Measurements from ENCODE around the gene NR2E3.

Gene NR2E3

GRCh38 chr15:71810256-71811035, at the start of gene NR2E3:
NR2E3 (plus strand) TSS chr15:71810554; CDS start chr15:71810744, 190 bp downstream.
- DNase-seq = no peak

- DNase-seq = no peak
Measured at GRCh38 chr15:71760852-71761251, 49.5 kb upstream of the NR2E3 start.

DNA sequence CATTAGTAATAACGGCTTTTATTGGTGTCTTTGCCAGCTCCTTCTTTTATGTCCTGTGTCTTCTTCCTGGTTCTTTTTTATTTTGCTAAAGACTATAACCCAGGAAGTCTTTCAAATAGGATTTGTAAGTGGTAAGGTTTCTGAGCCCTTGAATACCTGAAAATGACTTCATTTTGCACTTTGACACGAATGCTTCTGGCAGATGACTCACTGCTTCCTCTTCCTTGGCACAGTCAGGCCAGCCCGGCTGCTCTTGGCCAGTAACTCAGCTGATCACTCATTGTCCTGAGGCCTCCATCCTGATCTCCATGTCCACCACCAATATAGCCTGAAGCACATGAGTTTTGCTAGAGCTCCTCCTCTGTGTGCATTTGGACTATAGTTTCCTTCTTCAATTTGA, 48.7 kb upstream of the NR2E3 start:
- DNase-seq = peak; percentile 35

- no peak for DNase-seq
Measured at GRCh38 chr15:71768184-71768583, 42.2 kb upstream of the NR2E3 start.

- no peak for DNase-seq
Measured at GRCh38 chr15:71773206-71773859, 37.0 kb upstream of the NR2E3 start.

DNA sequence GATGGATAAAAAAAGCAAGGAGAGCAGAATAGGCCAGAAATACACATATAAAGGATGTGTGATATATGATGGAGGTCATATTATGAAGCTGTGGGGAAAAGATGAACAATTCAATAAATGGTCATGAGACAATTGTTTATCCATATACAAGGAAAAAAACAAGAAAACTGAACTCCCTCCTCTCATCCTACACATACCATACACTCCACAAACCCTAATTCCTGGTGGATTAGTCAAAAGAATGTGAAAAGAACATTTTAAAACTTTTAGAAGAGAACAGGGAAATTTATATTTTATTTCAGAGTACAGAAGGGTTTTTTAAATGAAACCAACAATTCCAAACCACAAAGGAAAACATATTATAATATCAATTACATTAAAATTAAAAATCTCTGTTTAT, 34.5 kb upstream of the NR2E3 start:
- DNase-seq = no peak

DNA sequence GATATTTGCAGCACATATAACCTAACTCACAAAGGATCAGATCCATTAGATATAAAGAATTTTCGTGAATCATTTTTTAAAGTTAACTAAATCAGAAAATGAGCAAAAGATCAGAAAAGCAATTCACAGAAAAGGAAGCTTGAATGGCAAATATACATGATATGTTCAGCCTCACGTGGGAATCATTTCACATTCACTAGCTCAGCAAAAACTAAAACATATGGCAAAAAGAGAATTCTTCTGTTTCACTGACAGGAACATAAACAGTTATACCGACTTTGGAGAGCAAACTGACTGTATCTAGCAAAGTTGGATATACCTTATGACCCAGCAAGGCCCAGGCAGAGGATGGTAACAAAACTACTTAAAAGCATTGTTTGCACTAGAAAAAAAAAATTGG, 34.0 kb upstream of the NR2E3 start:
- no peak for DNase-seq

DNA sequence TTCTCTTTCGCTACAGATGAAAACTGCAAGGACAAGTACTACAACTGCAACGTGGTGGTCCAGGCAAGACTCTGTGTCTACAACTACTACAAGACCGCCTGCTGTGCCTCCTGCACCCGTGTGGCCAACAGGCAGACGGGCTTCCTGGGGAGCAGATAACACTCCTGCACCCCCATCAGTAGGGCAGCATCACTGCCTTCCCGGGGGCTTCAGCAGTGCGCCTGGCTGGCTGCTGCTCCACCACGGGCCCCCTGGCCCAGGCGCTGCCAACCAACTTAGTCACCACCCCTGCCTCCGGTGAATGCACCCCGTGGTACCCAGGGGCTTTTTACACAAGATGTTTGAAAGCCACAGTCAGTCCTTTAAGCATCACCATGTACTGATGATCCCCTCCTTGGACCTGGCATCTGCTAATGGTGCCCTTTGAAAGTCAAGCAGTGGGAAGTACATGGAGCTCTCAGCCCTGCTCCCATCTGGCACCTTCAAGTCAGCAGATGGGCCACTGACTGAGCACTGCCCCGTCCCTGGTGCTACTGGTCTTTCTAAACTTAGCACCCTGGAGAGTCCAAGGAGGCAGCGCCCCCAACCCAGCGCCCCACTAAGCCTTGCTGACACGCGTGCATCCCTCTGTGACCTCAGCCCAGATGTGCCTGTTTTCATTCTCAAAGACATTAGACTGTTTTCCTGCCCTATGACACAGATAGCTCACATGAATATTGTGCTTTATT, 33.0 kb upstream of the NR2E3 start:
- DNase-seq = no peak

DNA sequence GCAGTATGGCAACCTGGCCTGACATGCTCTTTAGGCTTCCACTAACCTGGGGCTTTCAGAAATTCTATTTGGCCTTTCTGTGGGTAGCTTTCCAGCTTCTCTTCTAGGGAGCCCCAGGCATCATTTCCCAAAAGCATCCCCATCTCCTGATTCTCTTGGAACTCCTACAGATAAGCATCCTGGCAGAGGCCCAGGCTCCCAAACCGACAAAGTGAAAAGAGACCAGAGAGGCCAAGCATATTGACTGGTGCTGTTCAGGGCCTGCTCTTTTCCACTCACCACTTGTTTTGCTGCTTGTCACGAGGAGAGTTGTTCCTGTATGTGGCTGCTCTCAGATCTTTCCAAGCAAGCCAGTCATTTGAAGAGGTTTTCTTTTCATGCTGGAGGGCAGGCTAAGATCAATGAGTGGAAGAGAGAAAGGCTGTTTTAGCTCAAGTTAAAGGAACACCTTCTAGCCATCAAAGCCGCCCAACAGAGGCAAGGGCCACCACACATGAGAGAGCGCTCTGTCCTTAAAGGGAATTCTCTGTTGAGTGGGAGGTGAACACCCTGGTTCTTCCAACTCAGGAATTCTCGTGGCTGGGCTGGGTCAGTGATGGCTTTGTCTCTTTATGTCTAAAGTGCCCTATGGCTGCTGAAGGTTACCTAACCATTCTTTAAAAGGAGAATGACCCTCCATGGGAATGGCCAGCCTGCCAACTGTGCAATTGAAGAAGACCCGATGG, 31.1 kb upstream of the NR2E3 start:
- DNase-seq = no peak

DNA sequence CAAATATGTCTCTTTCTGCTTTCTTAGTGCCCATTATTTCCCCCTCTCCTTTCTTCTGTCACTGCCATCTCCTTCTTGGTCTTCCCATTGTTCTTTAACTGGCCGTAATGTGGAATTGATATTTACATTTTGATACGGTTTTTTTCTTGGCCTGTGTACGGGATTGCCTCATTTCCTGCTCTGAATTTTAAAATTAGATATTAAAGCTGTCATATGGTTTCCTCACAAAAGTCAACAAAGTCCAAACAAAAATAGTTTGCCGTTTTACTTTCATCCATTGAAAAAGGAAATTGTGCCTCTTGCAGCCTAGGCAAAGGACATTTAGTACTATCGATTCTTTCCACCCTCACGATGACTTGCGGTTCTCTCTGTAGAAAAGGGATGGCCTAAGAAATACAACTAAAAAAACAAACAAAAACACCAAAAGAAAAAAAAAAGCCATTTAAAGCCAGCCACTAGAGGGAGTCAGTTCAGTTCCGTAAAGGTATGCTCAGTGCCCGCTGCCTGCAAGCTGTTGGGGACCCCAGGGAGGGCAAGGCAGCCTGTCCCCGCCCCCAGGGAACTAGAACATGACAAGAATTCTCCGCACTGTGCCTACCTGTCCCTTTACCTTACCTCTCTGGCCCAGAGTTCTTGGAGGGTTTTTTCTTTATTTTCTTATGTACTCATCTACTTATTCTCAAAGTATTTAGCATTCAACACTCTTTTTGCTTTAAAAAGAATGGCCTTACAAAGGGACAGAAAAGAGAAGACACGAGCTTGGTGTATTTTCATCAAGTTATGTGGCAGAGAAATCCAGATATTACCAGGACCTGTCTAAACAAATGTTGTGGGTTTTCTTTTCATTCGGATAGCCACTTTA, 30.0 kb upstream of the NR2E3 start:
- peak; percentile 39 for DNase-seq

DNA sequence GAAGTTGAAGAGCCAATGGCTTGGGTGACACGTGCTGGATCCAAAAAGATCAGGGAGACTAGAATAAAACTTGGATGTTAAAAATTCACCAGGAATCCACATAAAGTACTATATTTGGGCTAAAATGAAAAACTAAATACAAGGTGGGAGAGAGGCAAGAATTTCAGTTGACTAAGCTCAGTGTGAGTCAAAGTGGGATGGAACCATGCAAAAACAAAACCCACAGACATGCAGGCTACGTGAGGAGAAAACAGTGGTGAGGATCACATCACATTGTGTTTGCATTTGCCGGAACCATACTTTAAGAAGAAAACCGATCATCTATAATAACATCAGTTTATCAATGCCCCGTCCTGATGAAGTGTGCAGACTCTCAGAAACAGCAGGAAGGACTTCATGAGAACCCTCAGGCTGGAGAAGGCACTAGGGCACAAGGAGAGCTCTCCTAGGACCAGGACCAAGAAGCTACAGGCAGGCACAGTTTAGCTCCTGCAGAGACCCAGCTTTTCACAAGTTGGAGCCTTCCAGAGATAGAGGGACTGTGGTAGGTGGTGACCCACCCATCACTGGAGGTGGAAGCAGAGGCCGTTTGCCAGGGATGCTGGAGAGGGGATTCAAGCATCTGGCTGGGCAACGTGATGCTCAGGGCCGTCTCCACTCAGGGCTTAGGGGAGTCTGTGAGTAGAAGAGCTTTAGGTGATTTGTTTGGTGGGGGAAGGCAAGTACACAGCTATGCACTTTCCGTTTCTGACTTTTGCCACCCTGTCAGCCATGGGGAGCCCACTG, 29.0 kb upstream of the NR2E3 start:
- no peak for DNase-seq

- DNase-seq = no peak
Measured at GRCh38 chr15:71781965-71782265, 28.4 kb upstream of the NR2E3 start.

DNA sequence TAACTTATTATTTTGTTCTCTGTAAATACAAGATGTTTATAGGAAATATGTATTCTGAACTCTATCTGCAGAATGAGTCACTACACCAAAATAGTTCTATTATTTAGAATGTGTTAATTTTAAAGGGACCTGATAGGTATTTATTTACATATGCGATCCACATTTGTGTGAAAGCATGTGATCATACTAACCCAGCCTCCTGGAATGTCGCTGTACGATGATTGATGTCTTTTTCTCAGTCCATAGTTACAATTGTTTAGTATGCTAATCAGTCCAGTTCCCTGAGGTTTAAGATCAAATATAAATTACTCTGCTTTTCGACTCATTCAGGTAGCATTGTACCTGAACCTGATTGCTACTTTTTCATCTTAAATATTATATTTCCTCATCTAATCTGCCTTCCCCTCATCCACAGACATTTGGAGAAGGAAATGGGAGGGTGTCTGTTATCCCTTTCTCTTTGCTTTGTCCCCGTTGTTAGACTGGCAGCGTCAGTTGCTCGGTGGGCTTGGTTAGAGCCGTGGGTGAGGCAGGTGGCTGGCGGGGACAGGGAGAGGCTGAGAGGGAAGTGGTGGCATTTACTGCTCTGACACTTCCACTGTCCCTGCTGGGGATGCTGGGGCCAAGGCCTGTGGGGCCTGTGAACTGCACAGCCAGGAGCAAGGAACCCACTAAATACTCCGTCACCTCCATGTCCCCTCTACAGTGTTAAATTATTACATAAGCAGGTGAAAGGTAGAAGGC, 27.8 kb upstream of the NR2E3 start:
- no peak for DNase-seq

- no peak for DNase-seq
Measured at GRCh38 chr15:71784719-71785118, 25.6 kb upstream of the NR2E3 start.

DNA sequence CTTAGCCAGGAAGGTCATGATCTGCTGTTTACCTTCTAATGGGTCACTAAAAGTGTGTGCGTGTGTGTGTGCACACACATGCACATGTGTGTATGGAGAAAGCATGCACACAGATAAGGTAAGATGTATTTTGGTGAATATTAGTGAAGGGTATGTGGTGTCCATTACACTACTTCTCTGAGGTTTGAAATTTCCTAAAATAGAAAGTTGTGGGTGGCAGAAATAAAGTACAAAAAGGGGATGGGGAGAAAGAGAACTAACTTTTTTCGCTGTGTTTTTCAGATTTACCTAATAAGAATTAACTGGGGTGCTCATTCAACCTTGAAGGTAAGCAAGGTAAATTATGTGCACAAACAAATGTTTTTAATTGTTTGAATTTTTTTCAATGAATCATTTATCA, 24.4 kb upstream of the NR2E3 start:
- no peak for DNase-seq

DNA sequence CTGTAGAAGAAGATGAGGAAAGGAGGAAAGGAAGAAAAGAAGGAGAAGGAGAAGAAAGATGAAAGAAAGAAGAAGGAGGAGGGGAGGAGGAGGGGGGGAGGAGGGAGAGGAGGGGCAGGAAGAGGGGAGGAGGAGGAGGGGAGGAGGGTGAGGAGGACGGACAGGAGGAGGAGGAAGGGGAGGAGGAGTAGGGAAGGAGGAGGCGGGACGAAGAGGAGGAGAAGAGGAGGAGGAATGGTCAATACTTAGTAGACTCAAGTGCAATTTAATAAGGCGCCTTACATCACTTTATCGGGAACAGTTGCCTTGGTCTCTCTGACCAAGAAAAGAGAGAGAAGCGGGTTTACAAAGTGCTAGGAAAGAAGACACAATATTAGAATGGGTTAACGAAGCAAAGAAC, 23.7 kb upstream of the NR2E3 start:
- no peak for DNase-seq

DNA sequence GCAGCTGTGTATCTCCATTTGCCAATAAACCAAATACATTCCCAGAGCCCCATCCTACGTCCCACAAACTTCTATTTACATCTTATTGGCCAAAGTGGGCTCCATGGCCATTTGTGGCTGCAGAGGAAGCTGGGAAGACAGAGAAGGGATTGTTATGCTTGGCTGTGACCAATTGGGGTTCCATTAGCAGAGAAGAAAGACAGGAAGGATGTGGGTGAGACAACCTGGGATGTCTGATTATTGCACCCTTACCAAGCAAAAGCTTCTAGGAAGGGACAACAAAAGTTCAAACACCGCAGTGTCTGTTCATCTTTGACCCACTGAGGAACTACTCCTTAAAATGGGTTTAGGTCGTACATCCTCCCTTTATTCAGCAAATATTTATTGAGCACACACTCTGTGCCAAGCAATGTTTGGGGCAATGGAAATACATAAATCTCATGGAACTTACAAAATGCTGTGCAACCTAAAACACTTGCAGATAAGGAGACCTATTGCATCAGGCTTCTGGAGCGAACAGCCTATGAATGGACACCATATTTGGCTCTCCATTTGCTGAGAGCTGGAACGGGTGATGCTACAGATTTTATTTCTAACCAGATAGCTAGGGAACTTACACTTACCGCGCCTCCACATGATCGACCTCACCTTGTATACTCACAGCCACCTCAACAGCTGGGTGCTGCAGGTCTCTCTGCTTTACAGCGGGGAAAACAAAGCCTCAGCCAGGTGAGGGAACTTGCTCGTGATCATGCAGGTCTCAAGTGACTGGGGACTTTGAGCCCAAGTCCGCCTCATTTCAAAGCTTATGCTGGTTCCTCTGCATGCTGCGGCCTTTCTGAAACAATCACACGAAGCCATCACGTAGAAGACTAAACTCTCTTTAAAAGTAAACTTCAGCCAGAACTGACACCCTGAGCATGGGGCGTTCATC, 21.4 kb upstream of the NR2E3 start:
- DNase-seq = no peak

GRCh38 chr15:71789616-71790015, 20.7 kb upstream of the NR2E3 start:
- DNase-seq = no peak

DNA sequence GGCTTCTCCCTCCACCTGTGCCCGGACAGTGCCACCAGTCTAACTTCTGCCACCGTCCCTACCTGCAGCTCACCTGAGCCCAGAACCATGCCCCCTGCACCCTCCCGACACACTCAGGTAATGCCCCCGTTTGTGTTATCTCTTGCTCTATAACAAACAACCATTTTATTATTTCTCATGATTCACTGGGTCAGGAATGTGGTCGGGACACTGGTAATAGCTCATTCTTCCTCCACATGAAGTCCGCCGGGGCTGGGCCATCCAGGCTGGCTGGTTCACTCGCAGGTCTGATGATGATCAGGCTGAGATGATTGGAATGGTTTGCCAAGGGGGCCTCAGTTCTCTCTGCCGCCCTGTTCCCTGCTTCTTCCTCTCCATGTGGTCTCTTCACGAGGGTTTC, 20.3 kb upstream of the NR2E3 start:
- DNase-seq = no peak

DNA sequence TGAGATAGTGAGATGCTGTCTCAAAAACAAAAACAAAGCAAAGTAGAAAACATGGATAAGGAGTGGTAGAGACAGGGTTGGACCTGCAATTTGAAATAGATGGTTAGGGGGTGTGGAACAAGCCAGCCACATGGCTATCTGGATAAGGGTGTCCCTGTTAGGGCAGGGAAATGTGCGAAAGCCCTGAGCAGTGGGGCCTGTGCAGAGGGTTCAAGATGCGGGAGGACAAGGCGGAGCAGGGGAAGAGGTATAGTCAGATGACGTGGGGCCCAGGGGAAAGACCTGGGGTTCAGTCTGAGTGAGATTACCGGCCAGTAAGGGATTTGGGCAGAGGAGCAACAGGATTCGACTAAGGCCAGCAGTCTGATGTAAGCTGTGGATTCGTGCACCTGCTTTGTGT, 18.4 kb upstream of the NR2E3 start:
- DNase-seq = no peak
